ENCODE data around the gene TMEM187.

Gene TMEM187

DNA sequence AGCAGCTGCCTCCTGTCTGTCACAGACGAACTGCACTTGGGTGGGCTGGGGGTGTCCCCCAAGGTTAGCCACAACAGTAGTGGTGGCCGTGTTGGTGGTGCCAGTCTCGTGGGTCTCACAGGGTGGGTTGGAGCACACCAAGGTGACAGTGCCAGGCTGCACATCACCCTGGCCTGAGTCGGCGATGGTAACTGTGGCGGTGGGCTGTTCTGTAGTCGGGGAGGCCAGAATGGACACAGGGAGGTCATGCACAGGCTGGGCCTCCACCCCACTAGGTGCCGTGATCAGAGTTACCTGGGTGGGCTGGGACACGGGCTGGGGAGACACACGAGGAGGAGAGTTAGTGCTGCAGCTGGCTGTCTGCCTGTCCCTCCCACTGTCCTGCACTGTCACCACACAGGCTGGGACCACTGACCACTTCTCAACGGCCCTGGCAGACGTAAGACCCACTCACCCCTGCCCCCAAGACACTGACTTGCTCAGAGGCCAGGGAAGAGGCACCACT lies 17.3 kb upstream of the TMEM187 start:
- no peak for DNase-seq (ENCODE audit: low read depth)

DNA sequence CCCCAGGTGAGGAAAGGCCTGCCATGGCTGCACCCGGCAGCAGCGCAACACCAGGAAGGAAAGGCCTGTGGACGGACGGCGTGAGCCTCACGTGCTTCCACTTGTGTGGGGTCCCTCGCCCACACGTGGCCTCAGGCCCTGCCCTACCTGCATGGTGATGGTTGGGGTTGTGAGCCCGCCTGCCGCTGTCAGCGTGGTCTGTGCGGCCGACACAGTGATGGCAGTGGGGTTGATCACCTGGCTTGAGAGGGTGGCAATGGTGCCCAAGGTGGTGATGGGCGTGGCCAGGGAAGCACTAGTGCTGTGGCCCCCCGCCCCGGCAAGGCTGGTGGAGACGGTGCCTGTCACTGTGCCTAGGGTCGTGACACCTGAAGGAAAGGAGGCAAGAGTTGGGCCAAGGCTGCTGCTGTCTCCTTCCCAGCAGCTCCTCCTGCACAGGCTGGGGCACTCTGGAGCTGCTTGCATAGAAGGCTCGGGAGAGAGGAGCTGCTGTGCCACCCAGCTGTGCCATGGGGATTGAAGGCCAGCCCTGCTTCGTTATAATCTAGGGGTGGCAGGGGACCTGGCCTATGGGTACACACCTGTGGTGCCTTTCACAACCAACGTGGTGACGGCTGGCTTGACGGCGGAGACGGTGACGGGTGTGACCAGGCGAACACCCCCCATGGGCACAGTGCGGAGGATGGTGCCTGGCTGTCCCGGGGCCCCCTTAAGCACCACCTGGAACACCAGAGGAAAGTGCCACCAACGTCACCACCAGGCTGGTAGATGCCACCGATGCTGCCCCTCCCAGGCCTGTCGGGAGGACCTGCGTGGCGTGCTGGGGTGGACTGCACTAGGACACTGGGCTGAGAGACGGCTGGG lies 16.3 kb upstream of the TMEM187 start:
- no peak for DNase-seq (ENCODE audit: low read depth)

DNA sequence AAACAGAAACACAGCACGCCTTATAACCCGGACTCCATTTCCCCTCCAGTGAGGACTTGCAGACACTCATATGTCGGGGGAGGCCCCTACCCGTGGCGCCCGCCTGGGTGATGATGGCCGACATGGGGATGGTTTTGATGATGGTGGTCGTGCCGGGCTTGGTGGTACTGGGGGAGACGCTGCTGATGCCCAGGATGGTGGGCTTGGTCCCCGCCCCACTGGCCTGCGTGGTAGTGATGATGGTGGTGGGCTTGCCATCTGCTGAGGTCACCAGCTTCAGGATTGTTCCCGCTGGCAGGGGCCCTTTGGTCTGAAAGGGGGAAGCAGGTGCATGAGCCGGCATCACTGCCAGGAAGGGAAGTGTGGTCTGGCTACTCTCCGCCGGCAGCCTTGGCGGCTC lies 15.3 kb upstream of the TMEM187 start:
- no peak for DNase-seq (ENCODE audit: low read depth)

DNA sequence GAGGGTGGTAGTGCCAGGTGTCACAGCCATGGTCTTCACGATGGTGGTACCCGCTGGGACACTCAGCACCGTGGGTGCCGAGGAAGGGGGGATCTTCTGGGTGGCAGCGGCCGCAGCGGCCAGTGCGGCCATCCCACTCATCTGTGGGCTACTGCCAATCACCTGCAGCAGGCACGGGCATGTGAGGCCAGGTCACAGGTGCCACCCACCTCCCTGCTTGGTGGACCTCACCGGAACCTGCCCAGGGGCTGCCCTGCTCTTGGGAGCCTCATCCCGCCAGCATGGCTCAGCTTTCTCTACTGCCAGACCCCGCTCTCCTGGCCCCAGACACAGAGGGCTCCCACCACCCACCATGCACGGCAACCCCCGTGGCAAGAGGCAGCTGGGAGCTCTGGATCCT lies 13.9 kb upstream of the TMEM187 start:
- DNase-seq (ENCODE audit: low read depth) = no peak

DNA sequence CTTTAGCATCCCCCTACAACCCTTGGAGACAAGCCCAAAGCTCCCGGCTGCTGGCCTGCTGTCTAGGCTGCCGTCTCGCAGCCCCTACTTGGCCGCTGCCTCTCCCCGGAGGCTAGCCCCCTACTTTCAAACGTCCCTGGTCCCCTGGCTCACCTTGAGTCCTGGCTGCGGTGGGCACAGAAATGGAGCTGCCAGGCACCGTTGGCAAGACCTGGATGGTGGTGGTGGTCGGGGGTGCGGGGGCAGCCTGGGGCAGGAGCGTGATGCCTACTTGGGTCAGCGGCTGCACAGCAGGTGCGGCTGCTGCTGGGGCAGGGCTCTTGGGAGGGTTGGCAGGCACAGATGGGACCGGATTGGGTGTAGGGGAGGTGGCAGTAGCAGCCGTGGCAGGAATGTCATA lies 12.9 kb upstream of the TMEM187 start:
- no peak for DNase-seq (ENCODE audit: low read depth)

DNA sequence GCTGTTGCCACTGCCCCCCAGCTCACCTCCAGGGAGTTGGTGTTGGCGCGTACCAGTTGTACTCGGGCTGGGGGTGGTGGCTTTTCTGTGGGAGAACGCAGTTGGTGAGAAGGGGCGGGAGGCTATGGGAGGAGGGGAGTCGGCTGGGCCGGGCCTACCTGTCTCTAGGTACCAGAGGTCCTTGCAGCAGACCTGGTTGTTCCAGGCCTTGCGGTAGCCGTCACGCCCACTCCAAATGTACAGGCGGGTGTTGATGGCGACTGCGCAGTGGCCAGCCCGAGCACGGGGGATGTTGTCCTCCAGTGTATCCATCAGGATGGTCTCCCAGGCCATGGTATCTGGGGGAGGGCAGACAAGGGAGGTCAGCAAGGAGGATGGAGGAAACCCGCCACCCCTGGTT lies 12.5 kb upstream of the TMEM187 start:
- DNase-seq (ENCODE audit: low read depth) = no peak

DNA sequence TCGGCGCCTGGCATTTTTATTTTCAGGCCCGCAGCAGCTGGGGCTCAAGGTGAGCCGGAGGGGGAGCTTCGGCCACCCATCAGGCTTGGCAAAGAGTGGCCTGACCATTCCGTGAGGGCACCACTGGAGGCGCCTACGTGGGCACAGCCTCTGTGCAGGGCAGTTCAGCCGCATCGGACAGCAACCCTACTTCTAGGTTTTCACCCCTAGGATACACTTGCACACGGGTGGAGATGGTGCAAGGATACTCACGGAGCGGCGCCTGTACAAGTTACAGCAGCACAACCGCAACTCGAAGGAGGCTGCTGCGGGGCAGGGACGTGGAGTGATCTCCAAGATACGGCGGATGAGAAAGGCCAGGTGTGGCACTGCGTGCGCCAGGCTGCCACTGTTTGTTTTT lies 11.8 kb upstream of the TMEM187 start:
- DNase-seq (ENCODE audit: low read depth) = no peak

DNA sequence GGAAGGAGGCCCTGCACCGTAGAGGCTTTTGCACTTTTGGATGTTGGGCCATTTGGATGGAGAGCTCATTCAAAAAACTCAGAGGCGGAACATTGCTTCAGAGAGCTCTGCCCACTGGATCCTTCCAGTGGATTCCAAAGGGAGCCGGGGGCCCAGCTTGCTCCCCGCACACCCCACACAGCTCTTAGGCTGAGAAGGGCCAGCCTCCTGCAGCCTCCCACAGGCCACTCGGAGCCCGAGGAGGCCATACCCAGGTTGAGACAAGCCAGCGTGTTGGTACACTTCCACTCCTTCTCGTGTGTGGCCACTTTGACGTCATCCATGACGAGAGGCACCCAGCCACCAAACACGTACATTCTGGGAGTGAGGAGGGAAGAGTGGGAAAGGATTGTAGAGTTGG lies 11.3 kb upstream of the TMEM187 start:
- no peak for DNase-seq (ENCODE audit: low read depth)

DNA sequence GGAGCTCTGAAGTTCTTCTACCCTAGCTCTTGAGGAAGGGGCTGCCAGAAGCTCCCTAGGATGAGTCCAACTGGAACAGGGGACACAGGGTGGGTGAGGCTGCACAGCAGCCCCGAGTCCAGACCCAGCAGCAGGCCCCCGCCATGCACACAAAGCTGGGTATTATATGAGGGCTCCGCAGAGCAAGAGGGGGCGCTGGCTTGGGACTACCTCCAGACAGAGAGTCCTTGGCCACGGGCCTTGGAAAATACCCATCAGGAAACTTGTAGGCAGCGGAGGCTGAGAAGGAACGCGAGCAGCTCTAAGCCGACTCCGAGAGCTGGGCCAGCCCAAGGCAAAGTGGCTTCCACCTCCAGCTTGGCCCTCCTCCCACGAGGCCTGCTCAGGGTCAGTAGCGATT lies 9.0 kb upstream of the TMEM187 start:
- DNase-seq (ENCODE audit: low read depth) = no peak

DNA sequence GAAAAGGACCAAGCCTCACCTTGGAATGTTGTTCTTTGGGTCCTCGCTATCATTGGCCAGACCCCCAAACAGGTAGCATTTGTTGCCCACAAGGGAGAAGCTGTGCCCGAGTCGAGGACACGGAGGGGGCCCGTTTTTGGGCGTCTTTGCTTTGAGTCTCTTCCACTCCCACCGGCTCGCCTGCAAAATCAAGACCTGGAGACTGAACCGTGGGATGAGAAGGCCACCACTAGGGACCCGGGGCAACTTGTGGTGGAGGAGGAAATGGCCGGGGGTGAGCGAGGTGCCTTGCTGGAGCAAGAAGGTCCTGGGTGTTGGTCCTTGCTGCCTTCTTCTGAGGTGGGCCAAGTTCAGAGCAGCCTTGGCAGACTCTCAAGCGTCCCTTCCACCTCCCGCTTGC lies 8.4 kb upstream of the TMEM187 start:
- DNase-seq (ENCODE audit: low read depth) = no peak

DNA sequence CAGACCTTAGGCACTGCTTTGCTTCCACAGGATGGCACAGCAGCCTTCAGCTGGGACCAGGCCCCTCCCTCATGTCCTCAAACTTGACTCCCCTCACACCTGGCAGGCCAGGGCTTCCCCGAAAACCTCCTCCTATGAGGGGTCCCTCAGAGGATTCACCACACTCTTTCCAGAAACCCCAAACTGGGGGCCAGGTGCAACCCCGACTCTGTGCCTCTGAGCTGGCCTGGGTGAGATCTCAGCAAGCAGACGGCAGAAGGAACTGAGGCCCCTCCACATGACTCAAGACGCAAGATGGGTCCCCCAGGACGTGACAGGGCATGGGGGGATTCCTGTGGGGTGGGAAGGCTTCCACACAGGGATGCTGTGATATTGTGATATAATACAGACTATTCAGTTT lies 7.1 kb upstream of the TMEM187 start:
- DNase-seq (ENCODE audit: low read depth) = no peak

DNA sequence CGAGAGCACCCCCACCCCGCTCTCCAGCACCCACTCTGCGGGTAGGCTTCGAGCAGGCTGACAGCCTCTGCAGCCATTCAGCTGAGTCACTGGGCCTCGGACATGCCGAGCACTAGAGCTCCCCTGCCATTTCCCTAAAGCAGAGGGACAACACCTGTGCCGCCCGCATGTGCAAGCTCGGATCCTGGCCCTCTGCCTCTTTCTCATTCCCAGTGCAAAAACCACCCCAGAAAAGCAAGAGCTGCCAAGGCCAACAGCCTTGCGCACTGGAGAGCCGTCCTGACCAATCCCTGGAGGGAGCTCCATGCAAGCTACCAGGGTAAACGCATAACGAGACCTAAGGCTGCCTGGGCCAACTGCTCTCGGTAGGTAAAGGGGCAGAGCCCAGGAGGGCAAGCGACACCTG lies 6.3 kb upstream of the TMEM187 start:
- no peak for DNase-seq (ENCODE audit: low read depth)

DNA sequence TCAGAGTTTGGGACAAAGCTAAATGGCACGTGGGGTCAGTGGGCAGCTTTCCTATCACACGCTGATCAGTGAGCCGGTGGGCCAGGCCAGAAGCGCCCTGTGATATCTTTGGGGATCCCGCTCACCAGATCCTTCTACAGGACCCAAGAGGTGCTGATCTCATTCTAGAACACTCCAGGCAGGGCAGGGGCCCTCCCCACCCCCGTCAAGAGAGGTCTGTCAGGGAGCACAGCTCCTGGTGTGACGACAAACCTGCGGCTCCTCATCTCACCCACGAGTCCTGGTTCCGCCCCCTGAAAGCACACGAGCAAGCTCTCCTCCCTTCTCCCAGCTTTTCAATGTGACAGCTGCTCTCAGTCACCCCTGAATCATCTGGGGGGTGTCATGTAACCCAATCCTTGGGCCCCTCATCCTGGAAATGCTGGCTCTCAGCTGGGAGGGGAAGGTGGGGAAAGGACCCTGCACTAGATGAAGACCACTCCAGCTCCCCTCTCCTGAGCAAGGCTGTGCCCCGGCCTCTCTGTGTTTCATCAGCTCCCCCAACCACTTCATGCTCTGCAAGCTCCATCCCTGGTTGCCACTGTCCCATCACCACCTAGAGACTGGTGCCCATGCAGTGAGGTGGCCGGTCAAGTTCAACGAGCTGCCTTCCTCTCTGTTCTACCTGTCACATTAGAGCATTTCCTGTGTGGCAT lies 5.6 kb upstream of the TMEM187 start:
- no peak for DNase-seq (ENCODE audit: low read depth)

DNA sequence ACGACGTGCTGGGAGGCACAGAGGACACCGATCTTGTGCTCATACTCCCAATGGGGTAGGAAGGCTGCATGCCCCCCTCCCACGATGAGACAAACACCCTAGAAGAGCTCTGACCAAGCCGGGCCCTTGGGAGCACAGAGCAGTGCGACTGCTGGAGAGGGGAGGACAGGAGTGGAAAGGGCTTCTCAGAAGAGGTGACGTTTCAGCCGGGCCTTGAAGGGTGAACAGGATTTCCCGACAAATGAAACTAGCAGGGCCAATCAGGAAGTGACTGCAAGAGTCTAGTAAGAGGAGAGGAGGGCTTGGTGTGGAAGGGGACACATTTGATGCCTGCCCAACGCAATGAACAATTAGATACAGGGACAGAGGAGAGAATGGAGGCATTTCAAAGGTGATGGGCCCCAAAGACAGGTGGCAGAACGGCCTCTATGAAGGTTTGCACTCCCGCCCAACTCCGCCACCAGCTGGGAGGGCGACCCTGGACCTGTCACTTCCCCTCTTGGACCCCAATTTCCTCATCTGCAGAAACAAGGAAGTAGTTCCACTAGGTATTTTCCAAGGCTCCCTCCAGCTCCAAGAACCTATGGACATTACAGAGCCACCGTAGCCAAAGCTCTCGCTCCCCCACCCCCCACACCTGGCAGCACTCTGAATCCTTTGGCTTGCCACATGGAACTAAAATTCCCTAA lies 4.9 kb upstream of the TMEM187 start:
- no peak for DNase-seq (ENCODE audit: low read depth)

DNA sequence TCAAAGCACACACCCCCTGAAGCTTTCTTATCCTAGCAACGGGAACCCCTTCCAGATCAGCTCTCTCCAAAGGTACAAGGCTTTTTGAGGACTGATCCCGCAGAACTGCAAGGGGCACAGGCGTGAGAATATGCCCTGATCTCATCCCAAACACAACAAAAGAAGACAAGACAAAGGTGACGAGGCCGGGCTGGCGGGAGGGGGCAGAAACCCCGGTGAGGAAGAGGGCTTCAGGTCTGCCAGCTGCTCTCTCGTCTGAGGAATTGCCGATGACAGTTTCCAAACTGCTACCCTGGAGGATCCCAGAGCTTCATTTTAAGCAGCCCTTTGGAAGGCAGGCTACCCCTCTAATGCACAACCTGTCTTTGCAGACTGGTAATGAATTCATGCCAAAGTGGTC lies 4.3 kb upstream of the TMEM187 start:
- no peak for DNase-seq (ENCODE audit: low read depth)

DNA sequence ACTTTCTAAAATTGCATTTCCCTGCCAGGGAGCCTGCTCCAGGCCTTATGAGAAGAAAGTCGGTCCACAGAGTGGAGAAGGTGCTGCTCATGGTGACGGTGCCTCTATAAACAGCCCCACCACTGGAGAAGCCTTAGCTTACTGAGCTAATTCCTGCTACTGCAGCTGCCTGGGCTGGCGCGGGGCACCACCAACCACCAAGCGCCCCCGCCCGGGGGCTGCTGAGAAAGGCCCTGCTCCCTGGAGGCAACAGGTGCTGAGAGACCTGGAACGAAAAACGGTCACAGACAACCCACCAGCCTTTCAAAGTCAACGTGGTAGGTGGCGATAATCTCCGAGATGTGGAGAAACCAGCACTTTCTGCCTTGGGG lies 3.8 kb upstream of the TMEM187 start:
- DNase-seq (ENCODE audit: low read depth) = no peak

DNA sequence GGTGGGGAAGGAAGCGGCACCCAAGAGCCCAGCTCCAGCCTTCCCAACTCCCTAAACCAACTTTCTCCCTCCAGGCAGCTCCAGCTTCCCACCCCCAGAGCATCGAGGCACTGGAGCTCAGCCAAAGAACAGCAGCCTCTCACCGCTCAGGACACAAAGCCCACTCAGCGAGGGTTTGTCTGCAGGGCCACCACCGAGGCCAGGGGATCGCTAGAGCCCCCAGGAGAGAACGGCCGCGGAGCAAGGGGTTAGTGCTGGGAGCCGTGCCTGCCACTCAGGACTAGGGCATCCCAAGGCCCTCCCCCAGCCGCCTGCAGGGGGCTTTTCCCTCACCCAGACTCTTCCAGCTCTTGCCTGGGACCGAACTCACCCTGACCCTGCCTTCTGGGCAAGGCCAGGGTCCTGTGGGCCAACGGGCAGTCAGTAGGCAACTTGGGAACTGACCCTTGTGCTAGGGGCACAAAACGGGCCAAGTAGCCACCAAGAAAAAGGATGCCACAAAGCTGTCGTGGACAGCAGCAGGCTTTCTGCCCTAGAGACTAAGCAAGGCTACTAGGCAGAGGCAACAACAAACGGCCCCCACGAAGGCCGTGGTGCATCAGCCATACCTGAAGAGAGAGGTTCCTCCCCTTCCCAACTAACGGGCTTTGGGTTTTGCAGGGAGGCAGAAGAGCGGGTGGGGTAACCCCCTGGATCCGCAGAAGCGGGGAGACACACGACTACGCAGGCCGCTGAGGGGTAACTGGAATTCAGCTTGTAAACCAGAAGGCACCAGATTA lies 3.2 kb upstream of the TMEM187 start:
- no peak for DNase-seq (ENCODE audit: low read depth)

DNA sequence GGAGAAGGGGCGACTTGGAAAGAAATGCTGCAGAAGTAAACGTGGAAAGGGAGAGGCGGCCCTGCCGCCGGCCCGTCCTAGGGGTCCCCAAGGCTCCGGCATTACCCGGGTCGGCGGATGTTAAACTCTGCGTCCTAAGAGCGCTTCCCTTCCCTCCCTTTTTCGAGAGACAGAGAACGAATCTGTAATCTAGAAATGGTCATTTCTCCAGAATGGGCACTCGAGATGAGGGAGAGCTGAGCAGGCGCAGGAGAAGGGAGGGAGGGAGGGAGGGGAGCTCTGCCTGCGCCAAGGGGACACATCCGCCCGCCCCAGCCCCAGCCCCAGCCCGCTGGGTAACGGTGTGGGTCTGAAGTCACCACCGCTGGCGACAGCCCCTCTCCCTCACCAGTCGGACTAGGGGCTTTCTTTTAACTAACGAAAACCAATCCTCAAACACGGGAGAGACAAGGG lies 2.6 kb upstream of the TMEM187 start:
- no peak for DNase-seq (ENCODE audit: low read depth)

DNA sequence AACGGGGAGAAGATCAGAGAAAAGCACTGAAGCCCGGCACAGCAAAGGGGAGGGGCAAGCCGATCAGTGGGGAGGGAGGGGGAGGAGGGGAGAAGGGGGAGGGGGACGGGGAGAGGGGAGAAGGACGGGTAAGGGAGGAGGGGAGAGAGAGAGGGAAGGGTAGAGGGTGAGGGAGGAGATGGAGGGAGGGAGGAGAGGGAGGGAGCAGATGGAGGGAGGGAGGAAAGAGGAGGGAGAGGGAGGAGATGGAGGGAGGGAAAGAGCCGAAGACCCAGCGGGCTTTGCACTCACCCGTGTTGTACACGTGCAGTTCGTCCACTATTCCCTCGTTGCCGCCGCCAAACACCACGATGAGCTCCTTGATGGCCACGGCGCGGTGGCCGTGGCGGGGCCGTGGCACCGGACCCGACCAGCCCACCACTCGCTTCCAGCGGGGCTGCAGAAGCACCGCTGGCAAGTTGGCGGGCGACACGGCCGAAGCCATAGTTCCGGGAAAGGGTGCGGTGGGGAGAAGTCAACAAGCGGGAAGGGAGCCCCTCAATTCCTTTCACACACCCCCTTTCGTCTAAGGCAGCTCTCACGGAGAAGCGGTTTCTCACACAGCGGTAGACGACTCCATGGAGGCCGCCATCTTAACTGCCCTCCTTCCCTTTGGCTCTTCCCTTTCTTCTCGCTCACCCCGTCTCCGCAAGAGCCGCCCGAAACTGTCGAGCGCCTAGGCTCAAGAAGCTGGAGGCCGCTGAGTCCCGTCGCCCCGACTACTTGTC lies 2.0 kb upstream of the TMEM187 start:
- DNase-seq (ENCODE audit: low read depth) = no peak

DNA sequence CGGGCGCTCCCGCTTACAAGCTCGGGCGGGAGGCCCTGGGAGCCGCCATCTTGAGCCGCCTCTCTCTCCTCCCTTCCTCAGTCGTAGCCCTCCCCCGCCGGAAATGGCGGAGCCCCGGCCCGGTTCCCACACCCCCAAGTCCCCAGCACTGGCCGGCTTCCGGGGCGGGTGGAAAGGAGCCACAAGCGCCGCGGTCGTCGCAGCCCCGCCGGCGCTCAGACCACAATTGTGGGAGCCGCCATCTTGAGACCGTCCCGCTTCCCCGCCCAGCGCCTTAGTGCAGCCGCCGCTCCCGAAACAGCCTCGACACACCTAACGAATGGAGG lies 1.5 kb upstream of the TMEM187 start:
- peak; percentile 39 for DNase-seq (ENCODE audit: low read depth)

Measured in GM04503 (cell line).